ENCODE data around the gene KCNIP4.

KCNIP4 gene

DNA sequence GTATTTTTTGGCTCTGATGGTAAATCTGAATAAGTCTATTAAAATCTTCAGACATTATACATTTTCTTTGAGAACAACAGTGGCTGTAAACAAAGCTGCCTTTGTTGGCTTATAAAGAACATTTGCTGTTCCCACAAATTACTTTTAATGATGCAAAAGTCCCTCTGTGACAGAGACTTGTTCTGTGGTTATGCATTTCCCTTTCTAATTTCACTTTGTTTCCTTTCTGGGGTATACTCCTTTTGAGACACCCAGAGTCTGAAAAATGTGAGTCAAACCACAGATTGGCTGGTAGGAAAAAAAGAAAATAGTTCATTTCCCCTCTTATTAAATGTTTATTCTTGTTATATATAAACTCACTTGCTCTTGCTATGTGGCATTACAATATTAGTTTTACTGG, 845.9 kb downstream of the KCNIP4 start:
- CTCF ChIA-PET: no interaction called here

DNA sequence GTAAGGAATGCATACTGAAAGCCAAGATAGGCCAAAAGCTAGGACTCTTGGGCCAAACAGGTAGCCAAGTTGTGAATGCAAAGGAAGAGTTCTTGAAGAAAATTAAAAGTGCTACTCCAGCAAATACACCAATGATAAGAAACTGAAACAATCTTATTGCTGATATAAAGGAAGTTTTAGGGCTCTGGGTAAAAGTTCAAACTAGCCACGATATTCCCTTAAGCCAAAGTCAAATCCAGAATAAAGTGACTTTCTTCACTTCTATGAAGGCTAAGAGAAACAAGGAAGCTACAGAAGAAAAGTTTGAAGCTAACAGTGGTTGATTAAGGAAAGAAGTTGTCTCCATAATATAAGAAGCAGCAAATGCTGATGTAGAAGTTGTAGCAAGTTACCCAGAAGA, 850.7 kb downstream of the KCNIP4 start:
- TF ChIP-seq, protein P1, sequence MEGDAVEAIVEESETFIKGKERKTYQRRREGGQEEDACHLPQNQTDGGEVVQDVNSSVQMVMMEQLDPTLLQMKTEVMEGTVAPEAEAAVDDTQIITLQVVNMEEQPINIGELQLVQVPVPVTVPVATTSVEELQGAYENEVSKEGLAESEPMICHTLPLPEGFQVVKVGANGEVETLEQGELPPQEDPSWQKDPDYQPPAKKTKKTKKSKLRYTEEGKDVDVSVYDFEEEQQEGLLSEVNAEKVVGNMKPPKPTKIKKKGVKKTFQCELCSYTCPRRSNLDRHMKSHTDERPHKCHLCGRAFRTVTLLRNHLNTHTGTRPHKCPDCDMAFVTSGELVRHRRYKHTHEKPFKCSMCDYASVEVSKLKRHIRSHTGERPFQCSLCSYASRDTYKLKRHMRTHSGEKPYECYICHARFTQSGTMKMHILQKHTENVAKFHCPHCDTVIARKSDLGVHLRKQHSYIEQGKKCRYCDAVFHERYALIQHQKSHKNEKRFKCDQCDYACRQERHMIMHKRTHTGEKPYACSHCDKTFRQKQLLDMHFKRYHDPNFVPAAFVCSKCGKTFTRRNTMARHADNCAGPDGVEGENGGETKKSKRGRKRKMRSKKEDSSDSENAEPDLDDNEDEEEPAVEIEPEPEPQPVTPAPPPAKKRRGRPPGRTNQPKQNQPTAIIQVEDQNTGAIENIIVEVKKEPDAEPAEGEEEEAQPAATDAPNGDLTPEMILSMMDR (conservative IDR thresholded peaks at IDR 0.05; ENCODE audit: low read depth): no peak
- ChIA-PET CTCF (no interaction called here), POLR2A (ENCODE audit: low non-redundant PET) (no interaction called here)
- DNase-seq (ENCODE audit: low spot score): no peak
- H3K27ac ChIP-seq: no peak overlapping the region

More for the DNA sequence above, 845.9 kb downstream of the KCNIP4 start:
- TF ChIP-seq, protein P1 (conservative IDR thresholded peaks at IDR 0.05; ENCODE audit: low read depth): no peak
- POLR2A ChIA-PET (ENCODE audit: low non-redundant PET): no interaction called here
- DNase-seq (ENCODE audit: low spot score): no peak
- no peak overlapping the region for H3K27ac ChIP-seq

DNA sequence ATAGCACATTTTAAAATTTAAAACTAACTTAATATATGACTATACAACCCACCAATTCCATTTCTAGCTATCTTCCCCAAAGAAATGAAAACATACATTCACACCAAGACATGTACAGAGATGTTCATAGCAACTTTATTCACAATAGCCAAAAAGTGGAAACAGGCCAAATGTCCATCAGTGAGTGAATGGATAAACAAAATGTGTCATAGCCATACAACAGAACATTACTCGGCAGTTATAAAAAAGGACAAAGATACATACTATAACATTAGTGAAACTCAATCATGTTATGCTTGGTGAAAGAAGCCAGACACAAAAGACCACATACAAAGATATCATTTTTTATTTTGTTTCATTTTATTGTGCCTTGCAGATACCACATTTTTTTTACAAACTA, 851.5 kb downstream of the KCNIP4 start:
- CTCF ChIA-PET: no interaction called here
- DNase-seq (ENCODE audit: low spot score): no peak
- POLR2A ChIA-PET (ENCODE audit: low non-redundant PET): no interaction called here
- no peak overlapping the region for H3K27ac ChIP-seq
- TF ChIP-seq, protein P1 (conservative IDR thresholded peaks at IDR 0.05; ENCODE audit: low read depth): no peak

DNA sequence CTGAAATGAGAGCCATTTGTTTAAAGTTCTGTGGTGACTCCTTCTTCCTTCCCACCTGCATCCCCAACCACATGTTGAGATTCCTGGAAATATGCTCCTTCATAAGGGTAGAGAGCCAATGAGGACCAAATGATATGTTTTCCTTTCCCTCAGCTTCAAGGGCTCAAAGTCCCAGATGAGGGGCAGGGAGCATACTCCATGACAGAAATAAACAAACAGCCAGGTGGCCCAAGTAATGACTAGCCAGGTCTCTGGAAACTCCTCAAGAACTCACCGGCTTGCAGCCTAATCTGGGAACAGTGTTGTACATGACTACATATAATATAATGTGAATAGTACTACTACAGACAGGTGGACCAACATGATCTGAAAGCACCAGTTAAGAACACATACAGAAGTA, 856.0 kb downstream of the KCNIP4 start:
- ChIA-PET CTCF (no interaction called here), POLR2A (ENCODE audit: low non-redundant PET) (no interaction called here)
- DNase-seq (ENCODE audit: low spot score): no peak
- no peak overlapping the region for H3K27ac ChIP-seq
- TF ChIP-seq, protein P1 (conservative IDR thresholded peaks at IDR 0.05; ENCODE audit: low read depth): no peak

DNA sequence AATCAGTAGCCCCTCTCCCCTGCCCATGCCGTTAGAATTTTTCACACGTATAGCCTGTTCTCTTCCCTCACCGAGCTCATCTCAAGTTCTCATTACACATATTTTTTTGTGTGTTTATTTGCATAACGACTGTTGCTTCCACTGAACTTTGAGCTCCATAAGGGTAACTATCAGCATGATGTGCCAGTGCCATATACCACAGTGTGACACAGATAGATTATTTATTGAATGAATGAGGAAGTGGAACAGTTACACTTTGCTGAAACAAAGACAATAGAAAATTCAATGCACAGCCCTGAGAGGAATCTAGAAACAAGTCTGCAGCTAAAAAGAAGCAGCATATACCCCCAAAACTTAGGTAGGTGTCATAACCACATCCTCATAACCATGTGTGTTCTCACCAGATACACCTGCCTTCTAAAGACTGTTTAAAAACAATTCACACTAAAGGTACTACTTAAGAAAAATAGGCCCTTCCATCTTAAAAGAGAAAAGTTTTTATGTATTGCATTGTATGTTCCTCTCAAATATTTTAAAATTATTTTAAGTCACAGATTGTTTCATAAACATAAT, 858.4 kb downstream of the KCNIP4 start:
- DNase-seq (ENCODE audit: low spot score): no peak
- POLR2A ChIA-PET (ENCODE audit: low non-redundant PET): no interaction called here
- CTCF ChIA-PET: interaction anchor here (0.7 kb wide), 3 partner anchors 43 to 317 kb away, joined by 3 to 4 read pairs (median 3); no protein-coding TSS in a partner anchor
- H3K27ac ChIP-seq: no peak overlapping the region
- TF ChIP-seq, protein P1 (conservative IDR thresholded peaks at IDR 0.05; ENCODE audit: low read depth): no peak

DNA sequence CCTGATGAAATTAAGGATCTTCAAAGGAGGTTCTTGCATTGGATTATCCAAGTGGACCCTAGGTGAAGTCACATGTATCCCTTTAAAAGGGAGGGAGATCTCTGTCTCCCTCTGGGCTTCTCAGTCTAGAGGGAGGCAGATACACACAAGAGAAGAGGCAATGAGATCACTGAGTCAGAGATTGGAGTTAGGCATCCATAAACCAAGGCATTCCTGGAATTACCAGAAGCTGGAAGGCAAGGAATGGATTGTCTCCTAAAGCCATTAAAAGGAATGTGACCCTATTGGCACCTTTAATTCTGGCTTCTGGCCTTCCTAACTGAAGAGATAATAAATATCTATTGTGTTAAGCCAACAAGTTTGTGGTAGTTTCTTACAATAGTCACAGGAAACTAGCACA, 865.2 kb downstream of the KCNIP4 start:
- CTCF ChIA-PET: interaction anchor here (0.8 kb wide), 1 partner anchor 144 kb away, joined by 3 read pairs; no protein-coding TSS in a partner anchor
- H3K27ac ChIP-seq: no peak overlapping the region

More for the DNA sequence above, 865.2 kb downstream of the KCNIP4 start:
- TF ChIP-seq, protein P1 (conservative IDR thresholded peaks at IDR 0.05; ENCODE audit: low read depth): no peak
- no peak for DNase-seq (ENCODE audit: low spot score)
- POLR2A ChIA-PET (ENCODE audit: low non-redundant PET): no interaction called here
